ENCODE results near the gene TMEM167B.

The TMEM167B gene

GRCh38 chr1:109083501-109083900 is 7.1 kb upstream of the TMEM167B start:
- no peak for DNase-seq (ENCODE audit: low spot score)

GRCh38 chr1:109083923-109084322 is 6.6 kb upstream of the TMEM167B start:
- no peak for DNase-seq (ENCODE audit: low spot score)

DNA sequence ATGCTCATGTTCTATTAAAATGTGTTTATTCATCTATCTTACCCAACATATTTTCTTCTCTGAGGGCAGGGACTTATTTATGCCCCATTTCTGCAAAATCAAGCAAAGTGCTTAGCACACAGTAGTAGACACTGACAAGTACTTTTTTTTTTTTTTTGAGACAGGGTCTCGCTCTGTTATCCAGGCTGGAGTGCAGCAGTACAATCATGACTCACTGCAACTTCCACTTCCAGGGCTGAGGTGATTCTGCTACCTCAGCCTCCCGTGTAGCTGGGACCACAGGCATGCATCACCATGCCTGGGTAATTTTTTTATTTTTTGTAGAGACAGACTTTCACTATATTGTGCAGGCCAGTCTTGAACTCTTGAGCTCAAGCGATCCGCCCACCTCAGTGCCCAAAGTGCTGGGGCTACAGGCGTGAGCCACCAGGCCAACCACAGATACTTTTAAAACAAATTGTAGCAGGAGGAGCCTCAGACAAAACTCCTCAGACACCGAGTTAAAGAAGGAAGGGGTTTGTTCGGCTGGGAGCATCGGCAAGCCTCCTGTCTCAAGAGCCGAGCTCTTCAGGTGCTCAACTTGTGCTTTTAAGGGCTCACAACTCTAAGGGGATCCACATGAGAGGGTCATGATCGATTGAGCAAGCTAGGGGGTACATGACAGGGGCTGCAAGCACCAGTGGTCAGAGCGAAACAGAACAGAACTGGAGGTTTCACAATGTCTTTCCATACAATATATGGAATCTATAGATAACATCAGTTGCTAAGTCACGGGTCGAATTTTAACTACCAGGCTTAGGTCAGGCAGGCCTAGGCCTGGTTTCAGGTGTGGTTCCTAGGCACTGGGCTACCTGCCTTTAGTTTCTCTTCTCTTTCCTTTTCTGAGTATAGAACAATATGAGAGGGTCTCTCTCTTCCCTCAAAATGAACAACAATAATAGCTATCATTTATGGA is 5.7 kb upstream of the TMEM167B start:
- no peak for DNase-seq (ENCODE audit: low spot score)

GRCh38 chr1:109089242-109090015 is 1.1 kb upstream of the TMEM167B start:
- DNase-seq (ENCODE audit: low spot score) = peak; percentile 45

- no peak for DNase-seq (ENCODE audit: low spot score)
Measured at GRCh38 chr1:109091078-109091838, 694 bp downstream of the TMEM167B start.

DNA sequence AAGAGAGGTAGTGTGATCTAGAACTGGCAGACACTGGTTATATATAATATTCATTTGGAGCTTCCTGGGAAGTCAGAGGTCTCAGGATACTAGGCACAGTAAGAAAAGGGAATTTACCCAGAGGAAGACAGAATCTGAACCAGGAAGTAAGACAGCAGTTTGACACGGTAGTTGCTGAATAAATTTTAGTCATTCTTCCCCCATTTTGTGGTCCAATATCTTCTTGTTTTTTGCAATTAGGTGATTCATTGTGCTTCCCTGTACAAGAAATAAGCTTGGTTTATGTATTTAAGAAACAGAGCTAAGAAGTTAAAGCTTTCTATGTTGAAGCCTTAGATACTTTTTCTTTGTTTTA is 1.3 kb downstream of the TMEM167B start:
- DNase-seq (ENCODE audit: low spot score) = peak; percentile 27

DNA sequence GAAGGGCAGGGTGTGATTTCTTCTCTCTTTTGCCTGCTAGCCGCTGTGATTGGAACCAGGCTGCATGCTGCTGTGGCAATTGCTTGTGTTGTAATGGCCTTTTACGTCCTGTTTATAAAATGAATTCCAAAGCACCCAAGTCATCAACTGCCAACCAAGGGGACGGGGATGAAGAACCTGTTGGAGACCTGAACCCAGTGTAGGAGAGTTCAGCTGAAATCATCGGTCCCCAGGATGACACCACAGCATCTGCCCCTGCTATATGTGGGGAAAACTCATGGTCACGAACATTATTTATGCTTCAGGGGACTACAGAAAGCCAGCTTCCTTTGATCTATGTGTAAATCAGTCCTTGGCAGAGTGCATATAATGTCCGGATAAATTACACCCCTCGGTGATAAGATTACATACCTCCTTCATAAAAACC is 3.8 kb downstream of the TMEM167B start:
- no peak for DNase-seq (ENCODE audit: low spot score)

DNA sequence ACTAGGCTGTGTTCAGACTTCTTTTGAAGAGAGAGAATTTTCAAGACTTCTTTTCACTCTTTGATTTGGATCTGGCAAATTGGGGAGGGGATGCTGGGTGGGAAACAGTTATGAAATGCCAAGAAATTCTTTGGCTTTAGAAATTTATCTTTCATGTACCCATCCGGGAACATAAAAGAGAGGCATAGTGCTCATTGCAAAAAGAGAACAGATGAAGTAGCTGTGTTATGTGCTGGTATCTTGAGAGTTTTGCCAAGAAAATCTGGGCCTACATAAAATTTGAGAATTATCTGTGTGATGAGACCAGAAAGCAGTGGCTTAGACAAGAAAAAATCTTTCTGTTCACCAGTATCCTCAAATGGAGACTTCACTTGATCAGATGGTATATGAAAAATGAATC is 4.3 kb downstream of the TMEM167B start:
- DNase-seq (ENCODE audit: low spot score) = no peak

- no peak for DNase-seq (ENCODE audit: low spot score)
Measured at GRCh38 chr1:109095631-109096030, 5.1 kb downstream of the TMEM167B start.

GRCh38 chr1:109096120-109096519 is 5.6 kb downstream of the TMEM167B start:
- DNase-seq (ENCODE audit: low spot score) = no peak

DNA sequence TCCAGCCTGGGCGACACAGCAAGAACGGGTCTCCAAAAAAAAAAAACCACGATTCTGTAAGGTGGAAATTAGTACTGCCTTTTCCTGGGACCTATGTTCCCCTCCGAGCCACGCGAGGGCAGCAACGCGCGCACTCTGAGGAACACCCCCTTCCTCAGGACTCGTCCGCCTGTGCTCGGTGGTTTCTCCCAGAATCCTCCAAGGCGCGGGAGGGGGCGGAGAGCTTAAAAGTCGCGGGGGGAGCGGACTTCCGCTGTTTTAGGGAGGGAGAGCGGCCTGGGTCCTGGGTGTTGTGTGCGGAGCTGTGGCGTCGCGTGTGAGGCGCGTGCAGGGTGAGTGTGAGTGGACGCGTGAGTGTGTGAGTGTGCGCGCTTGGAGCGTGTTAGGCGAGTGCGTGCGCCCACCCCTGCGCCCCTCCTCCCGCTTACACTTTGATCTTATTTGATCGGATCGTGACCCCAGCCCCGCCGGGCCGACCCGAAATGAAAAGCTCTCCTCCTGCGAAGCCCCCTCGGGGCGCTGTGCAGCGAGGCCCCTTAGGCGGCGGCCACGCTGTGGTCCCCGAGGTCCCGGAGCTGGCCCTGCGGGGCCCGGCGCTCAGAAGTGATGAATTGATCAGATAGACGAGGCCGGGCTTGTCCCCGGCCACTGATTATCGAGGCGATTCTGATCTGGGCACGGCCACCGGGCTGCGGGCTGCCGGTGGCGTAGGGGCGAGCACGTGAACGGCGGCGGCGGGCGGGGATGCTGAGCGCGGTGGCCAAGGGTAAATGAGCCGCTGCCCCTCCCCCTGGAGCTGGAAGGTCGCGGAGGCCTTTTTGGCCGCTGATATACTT is 9.6 kb downstream of the TMEM167B start:
- peak; percentile 98 for DNase-seq (ENCODE audit: low spot score)

DNA sequence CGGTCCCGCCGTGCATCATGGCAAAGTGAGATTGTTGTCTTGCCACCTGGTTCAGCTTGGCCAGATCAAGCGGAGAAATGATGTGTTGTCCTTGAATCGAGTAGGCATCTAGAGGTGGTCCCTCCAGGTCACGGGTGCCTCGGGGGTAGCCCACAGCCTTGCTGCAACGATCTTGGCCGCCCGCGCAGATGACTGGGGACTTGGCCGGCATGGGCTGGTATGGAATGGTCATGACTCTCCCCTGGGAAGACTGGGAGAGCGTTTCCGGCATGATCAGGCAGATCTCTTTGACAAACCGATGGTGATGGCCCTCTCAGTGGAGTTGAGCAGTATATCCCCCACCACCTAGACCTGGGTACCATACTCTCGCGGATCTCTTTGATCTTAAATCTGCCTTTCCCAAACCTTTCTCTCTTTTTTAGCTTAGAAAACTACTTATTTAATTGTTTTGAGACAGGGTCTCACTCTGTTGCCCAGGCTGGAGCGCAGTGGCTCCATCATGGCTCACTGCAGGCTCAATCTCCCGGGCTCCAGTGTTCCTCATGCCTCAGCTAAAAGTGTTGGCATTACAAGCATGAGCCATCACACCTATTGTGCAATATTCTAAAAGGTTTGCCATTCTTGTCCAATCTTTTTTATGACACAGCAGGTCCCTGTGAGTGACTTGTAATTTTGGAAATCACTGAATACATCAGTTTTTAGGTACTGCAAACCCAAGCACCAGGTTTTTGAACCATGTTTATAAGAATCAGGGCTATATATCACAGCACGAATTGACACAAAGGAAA is 14.0 kb downstream of the TMEM167B start:
- no peak for DNase-seq (ENCODE audit: low spot score)

DNA sequence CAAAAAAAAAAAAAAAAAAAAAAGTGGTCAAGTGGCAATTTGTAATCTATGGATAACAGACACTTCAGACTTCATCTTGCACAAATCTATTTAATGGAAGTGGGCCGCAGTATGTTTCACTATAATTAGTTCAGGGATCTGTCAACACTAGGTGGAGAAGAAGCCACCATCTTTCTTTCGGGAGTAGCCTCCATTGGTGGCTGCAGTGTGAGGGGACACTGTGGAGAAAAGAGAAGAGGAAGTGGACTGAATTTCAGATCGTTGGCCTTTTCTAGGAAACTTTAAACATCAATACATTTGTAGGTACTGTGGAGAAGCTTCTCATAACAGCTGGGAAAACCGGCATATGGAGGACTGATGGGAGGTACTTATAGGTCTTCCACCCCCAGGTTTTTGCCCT is 15.3 kb downstream of the TMEM167B start:
- DNase-seq (ENCODE audit: low spot score) = no peak

DNA sequence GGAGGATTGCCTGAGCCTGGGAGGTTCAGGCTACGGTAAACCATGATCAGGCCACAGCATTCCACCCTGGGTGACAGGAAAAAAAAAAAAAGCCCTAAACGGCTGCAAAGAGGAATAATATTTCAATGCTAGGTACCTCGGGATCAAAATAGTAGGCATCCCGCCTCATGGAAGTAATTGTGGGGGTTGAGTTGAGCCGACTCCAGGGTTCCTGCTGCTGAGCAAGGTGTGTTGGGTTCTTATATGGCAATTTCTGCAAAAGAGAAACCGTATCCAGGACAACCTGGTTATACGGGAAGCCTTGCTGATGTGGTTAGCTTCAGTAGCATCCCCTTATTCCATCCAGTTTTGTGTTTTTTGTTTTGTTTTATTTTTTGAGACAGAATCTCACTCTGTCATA is 17.2 kb downstream of the TMEM167B start:
- no peak for DNase-seq (ENCODE audit: low spot score)

- DNase-seq (ENCODE audit: low spot score) = no peak
Measured at GRCh38 chr1:109109906-109110305, 19.3 kb downstream of the TMEM167B start.

GRCh38 chr1:109111386-109112055 is 21.0 kb downstream of the TMEM167B start:
- no peak for DNase-seq (ENCODE audit: low spot score)

DNA sequence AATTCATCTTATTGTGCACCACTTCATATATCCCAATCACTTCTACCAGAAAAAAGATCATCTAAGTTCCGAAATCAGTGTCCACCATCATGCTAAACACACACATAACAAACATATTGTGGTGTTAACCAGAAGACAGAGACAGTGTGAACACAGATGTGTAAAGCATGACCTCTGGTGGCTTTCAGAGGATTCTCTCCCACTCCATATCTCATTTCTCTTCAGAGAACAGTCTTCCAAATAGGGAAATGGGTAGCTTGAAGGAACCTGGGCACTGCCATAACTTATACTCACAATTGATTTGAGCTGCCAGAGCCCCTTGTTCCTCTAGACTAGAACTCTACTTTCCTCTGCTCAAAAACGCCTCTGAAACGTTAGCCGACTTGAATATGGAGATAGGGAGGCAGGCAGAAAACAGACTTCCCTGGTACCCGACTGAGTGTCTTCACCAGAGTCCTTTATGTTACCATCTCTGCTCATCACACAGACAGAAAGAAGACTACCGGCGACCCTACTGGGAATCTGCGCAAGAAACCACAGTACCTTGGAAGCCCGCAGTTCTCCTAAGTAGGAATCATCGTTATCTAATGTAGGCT is 21.6 kb downstream of the TMEM167B start:
- DNase-seq (ENCODE audit: low spot score) = peak; percentile 41

- peak; percentile 93 for DNase-seq (ENCODE audit: low spot score)
Measured at GRCh38 chr1:109112652-109113285, 22.2 kb downstream of the TMEM167B start.
